Measurements from ENCODE around the gene ZFP69B. TPM values are rescaled to one million over a fixed set of nuclear protein-coding genes. Genes with fewer than 3 reads are reported as not detected.

Gene ZFP69B
- total RNA-seq, 1 experiment from 2014 or later = 1.2 TPM

- POLR2A ChIA-PET = no interaction called here
- no peak overlapping the region for H3K27ac Mint-ChIP-seq (ENCODE audit: unreplicated experiment)
- CTCF ChIA-PET = no interaction called here
- peaks cover 1% of the 10 kb centered on the region for H3K4me1 Mint-ChIP-seq (ENCODE audit: low read depth, unreplicated experiment)
- H3K36me3 Mint-ChIP-seq (ENCODE audit: insufficient read depth, unreplicated experiment) = no peaks in the 10 kb centered on the region
- DNase-seq = no peak
- Histone ChIP-seq H3K9me3 (no peaks in the 10 kb centered on the region), H3K4me1 (no peaks in the 10 kb centered on the region), H3K4me3 (ENCODE audit: low read depth, low read length) (no peak overlapping the region), H3K36me3 (ENCODE audit: control insufficient read depth, insufficient read depth, low read length) (no peaks in the 10 kb centered on the region; the same call in 1 of the 2 replicates), H3K27me3 (replicated peaks; ENCODE audit: control insufficient read depth, insufficient read depth, low read length) (no peaks in the 10 kb centered on the region)
- no peak for TF ChIP-seq CTCF (IDR thresholded peaks at IDR 0.05; ENCODE audit: insufficient read depth in 1 of 2, low read depth in 1 of 2, low read length in 1 of 2, severe bottlenecking in 1 of 2, unreplicated experiment in 1 of 2)
- no TSS peak for BruUV-seq (replicated peaks)
- no peaks in the 10 kb centered on the region for H3K27me3 Mint-ChIP-seq (ENCODE audit: insufficient read depth, unreplicated experiment)
- intact Hi-C loops (cut with micrococcal nuclease; ENCODE audit: unreplicated experiment) = no loop called here
- no peak overlapping the region for H3K4me3 Mint-ChIP-seq (ENCODE audit: unreplicated experiment)
- no peaks in the 10 kb centered on the region for H3K9me3 Mint-ChIP-seq (ENCODE audit: unreplicated experiment)
Observed at GRCh38 chr1:40409467-40409866, 40.8 kb upstream of the ZFP69B start.

GRCh38 chr1:40411294-40411693, 39.0 kb upstream of the ZFP69B start:
- H3K9me3 ChIP-seq = no peaks in the 10 kb centered on the region
- TF ChIP-seq CTCF (IDR thresholded peaks at IDR 0.05; ENCODE audit: insufficient read depth in 1 of 2, low read depth in 1 of 2, low read length in 1 of 2, severe bottlenecking in 1 of 2, unreplicated experiment in 1 of 2) = no peak
- Mint-ChIP-seq H3K36me3 (ENCODE audit: insufficient read depth, unreplicated experiment) (no peaks in the 10 kb centered on the region), H3K4me3 (ENCODE audit: unreplicated experiment) (no peak overlapping the region), H3K27ac (ENCODE audit: unreplicated experiment) (no peak overlapping the region), H3K27me3 (ENCODE audit: insufficient read depth, unreplicated experiment) (no peaks in the 10 kb centered on the region), H3K9me3 (ENCODE audit: unreplicated experiment) (no peaks in the 10 kb centered on the region), H3K4me1 (ENCODE audit: low read depth, unreplicated experiment) (peaks cover 6% of the 10 kb centered on the region)
- no peaks in the 10 kb centered on the region; the same call in 1 of the 2 replicates for H3K36me3 ChIP-seq (ENCODE audit: control insufficient read depth, insufficient read depth, low read length)
- CTCF ChIA-PET = interaction anchor here (0.6 kb wide), 1 partner anchor 168 kb away, joined by 4 read pairs; no protein-coding TSS in a partner anchor
- intact Hi-C loops (cut with micrococcal nuclease; ENCODE audit: unreplicated experiment) = no loop called here
- BruUV-seq (replicated peaks) = no TSS peak
- H3K4me3 ChIP-seq (ENCODE audit: low read depth, low read length) = no peak overlapping the region
- no peak for DNase-seq
- POLR2A ChIA-PET = no interaction called here
- H3K4me1 ChIP-seq = no peaks in the 10 kb centered on the region
- H3K27me3 ChIP-seq (replicated peaks; ENCODE audit: control insufficient read depth, insufficient read depth, low read length) = no peaks in the 10 kb centered on the region

- intact Hi-C loops (cut with micrococcal nuclease; ENCODE audit: unreplicated experiment) = no loop called here
- Mint-ChIP-seq H3K9me3 (ENCODE audit: unreplicated experiment) (no peaks in the 10 kb centered on the region), H3K27me3 (ENCODE audit: insufficient read depth, unreplicated experiment) (no peaks in the 10 kb centered on the region), H3K27ac (ENCODE audit: unreplicated experiment) (no peak overlapping the region), H3K36me3 (ENCODE audit: insufficient read depth, unreplicated experiment) (no peaks in the 10 kb centered on the region), H3K4me1 (ENCODE audit: low read depth, unreplicated experiment) (peaks cover 6% of the 10 kb centered on the region), H3K4me3 (ENCODE audit: unreplicated experiment) (no peak overlapping the region)
- no peak for TF ChIP-seq CTCF (IDR thresholded peaks at IDR 0.05; ENCODE audit: insufficient read depth in 1 of 2, low read depth in 1 of 2, low read length in 1 of 2, severe bottlenecking in 1 of 2, unreplicated experiment in 1 of 2)
- ChIA-PET CTCF (interaction anchor here (0.6 kb wide), 1 partner anchor 168 kb away, joined by 4 read pairs; no protein-coding TSS in a partner anchor), POLR2A (no interaction called here)
- H3K9me3 ChIP-seq = no peaks in the 10 kb centered on the region
- no peaks in the 10 kb centered on the region; the same call in 1 of the 2 replicates for H3K36me3 ChIP-seq (ENCODE audit: control insufficient read depth, insufficient read depth, low read length)
- H3K27me3 ChIP-seq (replicated peaks; ENCODE audit: control insufficient read depth, insufficient read depth, low read length) = no peaks in the 10 kb centered on the region
- no peaks in the 10 kb centered on the region for H3K4me1 ChIP-seq
- H3K4me3 ChIP-seq (ENCODE audit: low read depth, low read length) = no peak overlapping the region
- no TSS peak for BruUV-seq (replicated peaks)
- DNase-seq = no peak
Observed at GRCh38 chr1:40411843-40412242, 38.4 kb upstream of the ZFP69B start.

Measured in Caco-2 (cell line).